Liver (tissue), 9 donors: ENCODE results near the gene EIF4G3. TPM values are rescaled to one million over a fixed set of nuclear protein-coding genes. Genes with fewer than 3 reads are reported as not detected.

Source experiments
- DNase-seq: peaks from one replicate; pipeline ENCODE4 v3.0.0-alpha.2; 2017; ENCODE audit warnings: low spot score
- H3K27ac ChIP-seq, 2 donors: one replicate each; pipeline ENCODE4 v1.7.0; 2013; ENCODE audit warnings: inconsistent platforms in 2 of 2, low read length in 2 of 2, control low read depth in 1 of 2, low read depth in 1 of 2, mild to moderate bottlenecking in 1 of 2
- H3K27me3 ChIP-seq, 4 donors: one replicate each; pipeline versions ENCODE4 v1.6.1 to v1.7.0; 2013; ENCODE audit warnings: low read length in 3 of 4, inconsistent platforms in 1 of 4, mild to moderate bottlenecking in 1 of 4, moderate library complexity in 1 of 4; ENCODE audit not compliant: control insufficient read depth in 4 of 4, insufficient read depth in 4 of 4
- H3K36me3 ChIP-seq, 4 donors: one replicate each; pipeline versions ENCODE4 v1.6.1 to v1.7.0; 2013; ENCODE audit warnings: low read length in 3 of 4, mild to moderate bottlenecking in 3 of 4, low read depth in 1 of 4, moderate library complexity in 1 of 4; ENCODE audit not compliant: control insufficient read depth in 4 of 4, insufficient read depth in 3 of 4
- H3K4me1 ChIP-seq, 4 donors: one replicate each; pipeline versions ENCODE4 v1.6.1 to v1.7.0; 2013; ENCODE audit warnings: low read length in 3 of 4, mild to moderate bottlenecking in 3 of 4, moderate library complexity in 1 of 4; ENCODE audit not compliant: control insufficient read depth in 4 of 4, insufficient read depth in 4 of 4
- H3K4me3 ChIP-seq, 3 donors: one replicate each; pipeline versions ENCODE4 v1.6.1 to v1.7.0; 2013; ENCODE audit warnings: low read length in 3 of 3, control low read depth in 1 of 3, low read depth in 1 of 3, mild to moderate bottlenecking in 1 of 3
- H3K9ac ChIP-seq, 2 donors: one replicate each; pipeline ENCODE4 v1.7.0; 2013; ENCODE audit warnings: low read length in 2 of 2, mild to moderate bottlenecking in 2 of 2, moderate library complexity in 2 of 2, control low read depth in 1 of 2, low read depth in 1 of 2
- H3K9me3 ChIP-seq, 4 donors: one replicate each; pipeline versions ENCODE4 v1.6.1 to v1.7.0; 2013; ENCODE audit warnings: low read length in 3 of 4; ENCODE audit not compliant: control insufficient read depth in 4 of 4
- CTCF ChIP-seq: fragments of 150-350 bp; IDR thresholded peaks from 2 replicates; pipeline ENCODE4 v1.5.1; 2017; ENCODE audit warnings: improper control_type of control experiment, low read depth, low read length; ENCODE audit not compliant: missing input control
- EGR1 ChIP-seq, 2 donors: IDR thresholded peaks; 2 replicates each; pipeline ENCODE4 v1.6.1; 2016 to 2018; ENCODE audit warnings: antibody characterized with exemption in 2 of 2, low read depth in 2 of 2
- FOXA1 ChIP-seq: IDR thresholded peaks from 2 replicates; pipeline ENCODE4 v1.6.1; 2016; ENCODE audit warnings: antibody characterized with exemption
- FOXA2 ChIP-seq: IDR thresholded peaks from 2 replicates; pipeline ENCODE4 v1.6.1; 2016; ENCODE audit warnings: antibody characterized with exemption
- GABPA ChIP-seq, 2 donors: IDR thresholded peaks in 1 of 2; conservative IDR thresholded peaks in 1 of 2; 2 replicates each; pipeline ENCODE4 v1.6.1; 2016; ENCODE audit warnings: antibody characterized with exemption in 2 of 2, mild to moderate bottlenecking in 1 of 2, moderate library complexity in 1 of 2
- HNF4A ChIP-seq, 2 donors: conservative IDR thresholded peaks; 2 replicates each; pipeline ENCODE4 v1.6.1; 2016; ENCODE audit warnings: antibody characterized with exemption in 2 of 2, mild to moderate bottlenecking in 2 of 2
- HNF4G ChIP-seq: IDR thresholded peaks from 2 replicates; pipeline ENCODE4 v1.6.1; 2016; ENCODE audit warnings: antibody characterized with exemption
- JUND ChIP-seq, 2 donors: IDR thresholded peaks; 2 replicates each; pipeline ENCODE4 v1.6.1; 2016; ENCODE audit warnings: antibody characterized with exemption in 2 of 2
- MAX ChIP-seq: IDR thresholded peaks from 2 replicates; pipeline ENCODE4 v1.6.1; 2016; ENCODE audit warnings: antibody characterized with exemption
- NR2F2 ChIP-seq: IDR thresholded peaks from 2 replicates; pipeline ENCODE4 v1.6.1; 2016; ENCODE audit warnings: antibody characterized with exemption
- RAD21 ChIP-seq, 2 donors: IDR thresholded peaks; 2 replicates each; pipeline ENCODE4 v1.6.1; 2016; ENCODE audit warnings: antibody characterized with exemption in 2 of 2, mild to moderate bottlenecking in 2 of 2
- RXRA ChIP-seq, 2 donors: IDR thresholded peaks; 2 replicates each; pipeline ENCODE4 v1.6.1; 2017 to 2018; ENCODE audit warnings: antibody characterized with exemption in 2 of 2, mild to moderate bottlenecking in 1 of 2
- SP1 ChIP-seq: IDR thresholded peaks from 2 replicates; pipeline ENCODE4 v1.6.1; 2018; ENCODE audit warnings: antibody characterized with exemption, mild to moderate bottlenecking
- TAF1 ChIP-seq: conservative IDR thresholded peaks from 2 replicates; pipeline ENCODE4 v1.6.1; 2016; ENCODE audit warnings: antibody characterized with exemption, mild to moderate bottlenecking
- YY1 ChIP-seq: IDR thresholded peaks from 2 replicates; pipeline ENCODE4 v1.6.1; 2016; ENCODE audit warnings: antibody characterized with exemption, mild to moderate bottlenecking
- ZBTB33 ChIP-seq: IDR thresholded peaks from 2 replicates; pipeline ENCODE4 v1.6.1; 2016; ENCODE audit warnings: antibody characterized with exemption
- WGBS: extraction: QIAGEN DNeasy Blood & Tissue Kit; methylation state at CpG from one replicate; pipeline ENCODE4 v1.1.7; 2013; 5-methylcytosine and 5-hydroxymethylcytosine counted together
- polyA plus RNA-seq, 2 donors: library from polyadenylated mRNA; stranded (reverse) in 1 of 2; unstranded in 1 of 2; fragments of 200-250 nt in 1 of 2; fragments of >200 nt in 1 of 2; fragmentation: Nextera tagmentation in 1 of 2; extraction: Ambion mirVana in 1 of 2; gene quantifications; one replicate each; pipeline versions ENCODE4 v1.2.1 to v1.2.3, GENCODE V29; 2013 to 2015
- total RNA-seq, 2 donors: library from RNA; depleted of rRNA; stranded (reverse); fragments of >200 nt; gene quantifications; one replicate each; pipeline ENCODE4 v1.2.3, GENCODE V29; 2014
- TF ChIP-seq, protein P1 (sequence below): IDR thresholded peaks from 2 replicates; pipeline ENCODE4 v1.6.1; 2016; ENCODE audit warnings: antibody characterized with exemption
- donor health status: healthy.
- donor health status: healthy.
- donor health status: healthy.
- donor health status: healthy.
- donor health status: healthy.

Gene EIF4G3
- total and polyA plus RNA-seq, 4 donors: 7.6 to 22.8 (median 11.7) TPM

GRCh38 chr1:21110163-21110562 lies 66.5 kb downstream of the EIF4G3 start (continued):
- TF ChIP-seq ZBTB33: no peak
- no peak for TF ChIP-seq RXRA (IDR thresholded peaks at IDR 0.05)
- no peak for TF ChIP-seq RAD21 (IDR thresholded peaks at IDR 0.05)
- TF ChIP-seq JUND (IDR thresholded peaks at IDR 0.05): no peak

GRCh38 chr1:21106709-21107108 lies 70.0 kb downstream of the EIF4G3 start:
- H3K36me3 ChIP-seq: no peaks in the 10 kb centered on the region
- H3K4me1 ChIP-seq: no peaks in the 10 kb centered on the region
- no peak for DNase-seq
- no peaks in the 10 kb centered on the region for H3K27me3 ChIP-seq
- H3K4me3 ChIP-seq: no peak overlapping the region
- no peaks in the 10 kb centered on the region for H3K9me3 ChIP-seq
- H3K9ac ChIP-seq: no peak overlapping the region
- TF ChIP-seq NR2F2: no peak
- no peak for TF ChIP-seq CTCF
- TF ChIP-seq ZBTB33: no peak
- no peak for TF ChIP-seq YY1
- TF ChIP-seq FOXA1: no peak
- TF ChIP-seq HNF4G: no peak
- TF ChIP-seq SP1: no peak
- no peak for TF ChIP-seq GABPA (IDR thresholded peaks at IDR 0.05 in 1 of 2, conservative IDR thresholded peaks at IDR 0.05 in 1 of 2)
- TF ChIP-seq, protein P1, sequence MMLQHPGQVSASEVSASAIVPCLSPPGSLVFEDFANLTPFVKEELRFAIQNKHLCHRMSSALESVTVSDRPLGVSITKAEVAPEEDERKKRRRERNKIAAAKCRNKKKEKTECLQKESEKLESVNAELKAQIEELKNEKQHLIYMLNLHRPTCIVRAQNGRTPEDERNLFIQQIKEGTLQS: no peak
- TF ChIP-seq HNF4A (conservative IDR thresholded peaks at IDR 0.05): no peak
- no peak for TF ChIP-seq TAF1
- TF ChIP-seq RXRA (IDR thresholded peaks at IDR 0.05): no peak
- no peak for TF ChIP-seq MAX
- TF ChIP-seq JUND (IDR thresholded peaks at IDR 0.05): no peak
- TF ChIP-seq EGR1 (IDR thresholded peaks at IDR 0.05; ENCODE audit: low read depth in 2 of 2): no peak
- no peak for TF ChIP-seq FOXA2
- WGBS: 86% methylated on average over 2 of the region's 2 CpGs
- no peak overlapping the region for H3K27ac ChIP-seq
